AG04449 (cell line): ENCODE data around the gene AP2A2.
A peak's percentile ranks its signal among the peaks of the same experiment; 100 is the strongest.

Experiments used
- CTCF ChIA-PET: fragments of 350-600 bp; formaldehyde crosslinking; extraction: SDS; loops from one replicate; lab custom pipeline; 2021; ENCODE audit warnings: antibody characterized with exemption; lab: Yijun Ruan, JAX
- POLR2A ChIA-PET: fragments of 400-600, 350-600 bp; formaldehyde crosslinking; extraction: SDS; loops from one replicate; lab custom pipeline; 2020; ENCODE audit warnings: antibody characterized with exemption, inconsistent platforms; lab: Yijun Ruan, JAX
- DNase-seq: peaks from one replicate; pipeline ENCODE4 v3.0.0-alpha.2; 2010; ENCODE audit warnings: low read depth, low spot score
- H3K4me3 ChIP-seq: 2 replicates; pipeline ENCODE4 v1.5.1; 2011; ENCODE audit warnings: low read depth, mild to moderate bottlenecking, control low read depth, low read length
- CTCF ChIP-seq: IDR thresholded peaks from one replicate; pipeline ENCODE4 v1.5.1; 2011; ENCODE audit warnings: mild to moderate bottlenecking, moderate library complexity, low read length, control low read depth, inconsistent platforms; ENCODE audit not compliant: insufficient read depth; ENCODE audit errors: missing control alignments

AP2A2 gene

GRCh38 chr11:898143-898511 lies 27.5 kb upstream of the AP2A2 start:
- peak; percentile 49 for TF ChIP-seq CTCF
- ChIA-PET CTCF (interaction anchor here (0.6 to 1.6 kb wide), 5 partner anchors 11 to 79 kb away, joined by 3 to 7 read pairs (median 3); partner anchors contain the start of genes AP2A2 and PNPLA2), POLR2A (no interaction called here)
- DNase-seq, result no peak
- H3K4me3 ChIP-seq, result no peak overlapping the region

GRCh38 chr11:898540-899190 lies 27.0 kb upstream of the AP2A2 start:
- peak; percentile 37 for TF ChIP-seq CTCF
- ChIA-PET POLR2A (no interaction called here), CTCF (interaction anchor here (1.2 to 1.6 kb wide), 4 partner anchors 12 to 80 kb away, joined by 3 to 7 read pairs (median 5); partner anchors contain the start of genes AP2A2 and PNPLA2)
- DNase-seq, result no peak
- H3K4me3 ChIP-seq, result no peak overlapping the region

- ChIA-PET POLR2A (no interaction called here), CTCF (interaction anchor here (1.3 kb wide), 1 partner anchor 10 kb away, joined by 4 read pairs; no protein-coding TSS in a partner anchor)
- no peak overlapping the region for H3K4me3 ChIP-seq
- TF ChIP-seq CTCF, result no peak
- no peak for DNase-seq
Observed at GRCh38 chr11:899724-900123, 25.9 kb upstream of the AP2A2 start.

- POLR2A ChIA-PET, result no interaction called here
- no peak overlapping the region for H3K4me3 ChIP-seq
- no peak for DNase-seq
- no peak for TF ChIP-seq CTCF
- CTCF ChIA-PET, result interaction anchor here (1.3 to 1.4 kb wide), 2 partner anchors 9 to 24 kb away, joined by 4 read pairs; no protein-coding TSS in a partner anchor
Observed at GRCh38 chr11:900545-900944, 25.1 kb upstream of the AP2A2 start.

- ChIA-PET CTCF (interaction anchor here (1.4 kb wide), 1 partner anchor 23 kb away, joined by 4 read pairs; no protein-coding TSS in a partner anchor), POLR2A (no interaction called here)
- no peak for DNase-seq
- no peak overlapping the region for H3K4me3 ChIP-seq
- no peak for TF ChIP-seq CTCF
Observed at GRCh38 chr11:901452-902061, 24.1 kb upstream of the AP2A2 start.

- POLR2A ChIA-PET, result no interaction called here
- no peak for DNase-seq
- no peak for TF ChIP-seq CTCF
- CTCF ChIA-PET, result interaction anchor here (2.3 kb wide), 1 partner anchor 21 kb away, joined by 6 read pairs; no protein-coding TSS in a partner anchor
- no peak overlapping the region for H3K4me3 ChIP-seq
Observed at GRCh38 chr11:904380-904779, 21.3 kb upstream of the AP2A2 start.
